GM19463 (cell line): ENCODE results near the gene EPB41L2.
"Not testable (repeated sequence)": the region's sequence is repeated elsewhere in the genome, so short reads cannot be mapped to it uniquely, and the experiment has no call there.

Source experiments
- ATAC-seq: cut with Tn5 transposase; IDR thresholded peaks from one replicate; pipeline ENCODE4 v1.9.1; 2021; ENCODE audit warnings: mild to moderate bottlenecking, moderate library complexity; ENCODE audit not compliant: unreplicated experiment

The EPB41L2 gene

DNA sequence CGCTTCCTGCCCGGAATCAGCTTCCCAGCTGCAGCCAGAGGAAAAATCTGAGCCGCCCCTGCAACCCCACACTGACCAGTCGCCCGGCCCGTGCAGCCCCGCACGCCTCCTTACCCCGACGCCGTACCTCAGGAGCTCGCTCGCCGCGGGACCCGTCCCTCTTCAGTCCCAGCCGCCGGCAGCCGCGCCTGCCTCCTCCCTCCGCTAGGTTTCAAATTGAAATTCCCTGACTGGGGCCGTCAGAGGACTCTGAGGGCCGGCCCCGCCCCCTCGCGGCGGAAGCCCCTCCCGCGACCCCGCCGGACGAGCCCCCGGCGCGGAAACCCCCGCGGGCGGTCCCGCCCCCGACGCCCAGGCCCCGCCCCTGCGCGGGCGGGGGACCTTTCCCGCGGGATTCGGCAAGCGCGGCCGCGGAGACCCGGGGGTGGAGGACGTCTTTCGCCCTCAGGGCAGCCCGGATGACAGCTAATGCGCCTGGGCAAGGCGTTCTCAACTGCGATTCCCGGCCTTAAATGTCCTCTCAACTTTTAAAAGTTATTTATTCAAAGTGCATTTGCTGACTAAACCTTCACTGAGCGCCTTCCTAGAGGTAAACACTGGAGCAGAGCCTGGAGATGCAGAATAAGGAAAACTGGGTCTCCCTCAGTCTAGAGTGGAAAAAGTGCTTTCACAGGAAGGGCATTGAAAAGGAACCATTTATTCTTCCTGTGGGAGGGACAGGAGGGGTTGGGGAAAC is at the start of gene EPB41L2:
TSS of gene EPB41L2 (minus strand) at position 218 of the 736 bp plus-strand sequence. CDS start 106,760 bp downstream, outside the sequence.
- peak; percentile 78 for ATAC-seq

GRCh38 chr6:131112249-131112648 is 49.2 kb upstream of the EPB41L2 start:
- no peak for ATAC-seq

DNA sequence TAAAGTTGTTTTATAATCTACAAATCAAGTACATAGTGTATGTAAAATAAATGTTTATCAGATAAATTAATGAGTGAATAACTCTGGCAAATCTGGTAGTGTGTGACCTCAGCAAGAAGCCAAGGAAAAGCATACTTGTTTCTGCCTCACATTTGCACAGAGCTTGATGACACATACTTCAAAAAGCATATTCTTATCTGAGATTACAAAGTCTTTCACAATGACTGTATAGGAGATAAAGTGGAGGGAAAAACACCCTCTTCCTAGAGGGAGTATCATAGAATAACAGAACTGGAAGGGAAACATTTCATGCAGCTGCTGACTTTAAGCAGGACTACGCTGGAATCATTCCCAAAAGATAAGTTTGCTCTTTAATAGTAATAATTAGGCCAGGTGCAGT is 44.1 kb upstream of the EPB41L2 start:
- ATAC-seq = no peak

DNA sequence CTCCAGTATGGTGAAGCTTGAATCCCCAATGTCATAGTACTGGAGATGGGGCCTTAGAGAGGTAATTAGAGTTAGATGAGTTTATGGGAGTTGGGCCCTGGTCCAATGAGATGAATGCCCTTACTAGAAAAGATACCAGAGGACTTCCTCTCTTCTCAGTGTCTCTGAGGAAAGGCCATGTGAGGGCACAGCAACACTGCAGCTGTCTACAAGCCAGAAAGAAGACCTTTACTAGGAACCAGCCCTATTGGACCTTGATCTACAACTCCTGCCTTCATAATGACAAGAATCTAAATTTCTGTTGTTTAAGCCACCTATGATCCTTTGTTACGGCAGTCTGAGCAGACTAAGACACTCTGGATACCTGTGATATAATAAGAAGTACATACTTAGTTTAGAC is 40.9 kb upstream of the EPB41L2 start:
- ATAC-seq = no peak

- ATAC-seq = no peak
These were observed 40.3 kb upstream of the EPB41L2 start for GRCh38 chr6:131103296-131103695.

- no peak for ATAC-seq
These were observed 39.1 kb upstream of the EPB41L2 start for GRCh38 chr6:131101911-131102680.

- ATAC-seq = no peak
These were observed 33.7 kb upstream of the EPB41L2 start for GRCh38 chr6:131096786-131097185.

GRCh38 chr6:131093334-131093733 is 30.3 kb upstream of the EPB41L2 start:
- no peak for ATAC-seq

- not testable (repeated sequence) for ATAC-seq
These were observed 28.9 kb upstream of the EPB41L2 start for GRCh38 chr6:131091944-131092343.

DNA sequence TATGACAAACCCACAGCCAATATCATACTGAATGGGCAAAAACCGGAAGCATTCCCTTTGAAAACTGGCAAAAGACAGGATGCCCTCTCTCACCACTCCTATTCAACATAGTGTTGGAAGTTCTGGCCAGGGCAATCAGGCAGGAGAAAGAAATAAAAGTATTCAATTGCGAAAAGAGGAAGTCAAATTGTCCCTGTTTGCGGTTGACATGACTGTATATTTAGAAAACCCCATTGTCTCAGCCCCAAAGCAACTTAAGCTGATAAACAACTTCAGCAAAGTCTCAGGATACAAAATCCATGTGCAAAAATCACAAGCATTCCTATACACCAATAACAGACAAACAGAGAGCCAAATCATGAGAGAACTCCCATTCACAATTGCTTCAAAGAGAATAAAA is 27.3 kb upstream of the EPB41L2 start:
- ATAC-seq = not testable (repeated sequence)

- no peak for ATAC-seq
These were observed 21.9 kb upstream of the EPB41L2 start for GRCh38 chr6:131084982-131085381.

DNA sequence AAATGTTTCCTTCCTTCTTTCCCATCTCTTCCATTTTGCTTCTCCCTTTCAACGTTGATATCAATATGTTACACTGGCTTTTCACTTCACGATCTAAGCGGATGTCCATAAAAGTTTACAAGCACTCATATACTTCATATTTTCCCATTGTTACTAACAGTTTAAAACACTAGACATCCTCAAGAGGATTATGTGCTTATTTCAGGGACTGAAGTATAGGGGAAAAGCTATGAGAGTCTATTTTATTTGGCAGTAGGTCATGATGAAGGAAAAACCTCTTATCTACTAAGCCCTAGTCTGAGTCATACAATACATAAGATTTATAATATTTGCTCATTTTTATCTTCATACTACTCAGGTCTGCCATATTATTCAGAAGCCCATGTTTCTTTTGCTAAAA is 20.6 kb upstream of the EPB41L2 start:
- ATAC-seq = no peak

DNA sequence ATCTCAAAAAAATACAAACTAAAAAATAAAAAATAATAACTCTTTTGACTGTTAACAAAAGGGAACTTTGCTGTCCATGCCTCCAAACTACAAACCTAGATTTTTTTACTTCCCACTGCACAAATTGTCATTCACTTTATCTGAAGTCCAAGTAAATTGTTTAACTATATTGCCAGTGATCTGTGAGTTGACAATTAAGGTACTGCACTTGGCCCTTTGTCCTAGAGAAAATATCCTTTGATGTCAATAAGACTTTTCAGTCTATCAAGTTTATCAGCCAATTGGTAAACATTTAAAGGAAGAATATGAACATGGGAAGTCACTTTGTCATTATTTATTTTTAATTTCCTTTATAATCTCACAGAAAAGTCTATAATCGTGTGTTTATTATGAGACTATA is 19.3 kb upstream of the EPB41L2 start:
- no peak for ATAC-seq

DNA sequence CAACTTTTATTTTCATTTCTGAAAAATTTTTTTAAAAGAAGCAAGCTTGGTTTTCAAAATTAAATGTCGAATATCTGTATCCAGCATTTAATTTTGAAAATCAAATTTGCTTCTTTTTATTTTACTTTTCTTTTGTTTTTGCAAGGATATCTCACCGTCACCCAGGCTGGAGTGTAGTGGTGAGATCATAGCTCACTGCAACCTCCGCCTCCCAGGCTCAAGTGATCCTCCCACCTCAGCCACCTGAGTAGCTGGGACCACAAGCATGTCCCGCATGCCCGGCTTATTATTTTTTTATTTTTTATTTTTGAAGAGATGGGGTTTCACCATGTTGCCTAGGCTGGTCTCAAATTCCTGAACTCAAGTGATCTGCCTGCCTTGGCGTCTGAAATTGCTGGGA is 17.0 kb upstream of the EPB41L2 start:
- no peak for ATAC-seq

DNA sequence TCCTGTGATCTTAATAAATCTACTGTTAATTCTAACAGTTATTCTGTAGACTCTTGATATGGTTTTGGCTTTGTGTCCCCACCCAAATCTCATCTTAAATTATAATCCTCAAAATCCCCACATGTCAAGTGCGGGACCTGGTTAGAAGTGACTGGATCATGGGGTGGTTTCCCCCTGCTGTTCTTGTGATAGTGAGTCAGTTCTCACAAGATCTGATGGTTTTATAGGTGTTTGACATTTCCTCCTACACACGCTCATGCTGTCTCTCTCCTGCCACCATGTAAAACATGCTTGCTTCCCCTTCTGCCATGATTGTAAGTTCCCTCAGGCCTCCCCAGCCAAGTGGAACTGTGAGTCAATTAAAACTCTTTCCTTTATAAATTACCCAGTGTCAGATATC is 10.5 kb upstream of the EPB41L2 start:
- no peak for ATAC-seq

- no peak for ATAC-seq
These were observed 7.0 kb upstream of the EPB41L2 start for GRCh38 chr6:131070061-131070460.

- ATAC-seq = no peak
These were observed 5.1 kb upstream of the EPB41L2 start for GRCh38 chr6:131068165-131068564.

GRCh38 chr6:131067521-131067920 is 4.5 kb upstream of the EPB41L2 start:
- ATAC-seq = no peak

GRCh38 chr6:131065824-131066171 is 2.8 kb upstream of the EPB41L2 start:
- ATAC-seq = no peak

DNA sequence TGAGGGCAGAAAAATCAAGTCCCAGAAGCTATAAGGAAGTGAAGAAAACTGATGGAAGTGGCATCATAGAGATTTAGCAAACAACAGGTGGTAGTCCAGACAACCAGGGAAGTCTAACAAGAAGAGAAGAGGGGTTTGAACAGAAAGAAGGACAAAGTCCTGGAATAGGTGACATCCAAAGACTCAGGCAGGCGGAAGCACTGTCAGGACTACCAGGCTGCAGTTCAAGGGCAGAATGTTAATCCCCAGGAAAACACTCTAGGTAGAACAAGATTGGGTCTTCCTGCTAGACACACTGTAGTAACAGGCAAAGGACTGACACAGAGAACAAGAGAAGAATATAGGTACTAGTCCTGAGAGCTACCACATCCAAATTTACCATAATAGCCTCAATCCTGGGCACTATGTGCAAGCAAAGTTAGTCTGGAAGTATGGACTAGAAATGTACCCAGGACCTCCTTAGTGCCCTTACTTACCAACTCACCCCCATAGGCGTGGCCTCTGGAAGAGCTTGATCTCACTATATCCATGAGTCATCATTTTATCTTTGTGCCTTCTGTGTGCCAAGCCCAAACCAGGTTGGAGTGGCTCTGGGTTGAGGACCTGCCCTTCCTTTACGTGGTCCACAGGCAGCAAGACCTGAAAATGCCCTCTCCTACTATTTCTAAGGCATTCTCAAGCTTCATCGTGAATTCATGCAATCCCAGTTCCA is 2.2 kb upstream of the EPB41L2 start:
- ATAC-seq = no peak

DNA sequence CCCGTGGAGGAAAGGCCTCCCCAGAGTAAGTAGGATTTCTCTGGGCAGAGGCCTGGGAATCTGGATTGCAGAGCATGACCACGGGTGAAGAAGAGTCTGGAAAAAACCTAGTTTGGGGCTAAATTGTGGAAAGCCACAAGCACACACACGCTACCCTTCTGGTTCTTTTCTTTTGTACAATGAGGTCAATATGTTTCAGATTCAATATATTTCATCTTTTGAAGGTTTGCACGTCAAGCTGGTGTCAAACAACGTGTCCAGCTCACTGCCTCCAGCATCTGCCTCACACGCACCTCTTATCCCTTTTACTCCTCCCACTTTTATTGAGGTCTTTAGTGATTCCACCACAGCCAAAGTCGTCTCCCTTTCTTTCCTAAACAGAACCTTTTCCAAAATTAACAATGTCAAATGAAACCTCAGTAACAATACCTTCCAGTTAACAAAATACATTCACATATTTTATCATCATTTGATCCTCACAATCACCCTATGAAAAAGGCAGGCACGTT is 773 bp upstream of the EPB41L2 start:
- ATAC-seq = no peak
